Endothelial cell of umbilical vein (primary cell): ENCODE data around the gene MARK1. TPM values are rescaled to one million over a fixed set of nuclear protein-coding genes. Genes with fewer than 3 reads are reported as not detected.

Experiments used
- BruUV-seq: library from RNA; stranded (reverse); fragments of 400-500 nt; replicated peaks from 2 replicates; lab custom pipeline; 2021; lab: Mats Ljungman, UMichigan
- CTCF ChIA-PET: fragments of 300-600, 350-600 bp; sonication (Branson Sonifier 250); formaldehyde crosslinking; loops from one replicate; lab custom pipeline; 2021; ENCODE audit warnings: antibody characterized with exemption, inconsistent platforms; lab: Charles Lee
- POLR2A ChIA-PET: fragments of 300-600, 350-600 bp; sonication (Branson Sonifier 250); formaldehyde crosslinking; loops from one replicate; lab custom pipeline; 2021; ENCODE audit warnings: antibody characterized with exemption, inconsistent platforms; lab: Charles Lee
- DNase-seq: peaks from one replicate; pipeline ENCODE4 v3.0.0-alpha.2; 2011; ENCODE audit warnings: low read depth, low spot score
- FAIRE-seq: peaks from 2 replicates; lab custom pipeline; 2011; peaks lifted over from hg19 to GRCh38; lab: Jason Lieb, UNC
- H2AFZ ChIP-seq: 2 replicates; pipeline ENCODE4 v1.6.0; 2012; ENCODE audit warnings: low read depth, low read length, control low read depth, inconsistent platforms
- H3K27ac ChIP-seq: 2 replicates; pipeline ENCODE4 v1.5.1; 2011; ENCODE audit warnings: low read depth, mild to moderate bottlenecking, control low read depth, low read length, moderate library complexity; ENCODE audit not compliant: insufficient read depth
- H3K27me3 ChIP-seq, 2 experiments: 2 replicates each; pipeline versions ENCODE4 v1.6.0 to v1.6.1; 2011; ENCODE audit warnings: low read length in 2 of 2, mixed read lengths in 1 of 2; ENCODE audit not compliant: control insufficient read depth in 2 of 2, insufficient read depth in 2 of 2
- H3K36me3 ChIP-seq, 2 experiments: 2 replicates in 1 of 2; 3 replicates in 1 of 2; pipeline ENCODE4 v1.5.1; 2011; ENCODE audit warnings: low read length in 2 of 2, mild to moderate bottlenecking in 1 of 2, moderate library complexity in 1 of 2; ENCODE audit not compliant: control insufficient read depth in 2 of 2, insufficient read depth in 2 of 2; ENCODE audit errors: extremely low read depth in 1 of 2
- H3K4me1 ChIP-seq: 3 replicates; pipeline ENCODE4 v1.5.1; 2011; ENCODE audit warnings: mild to moderate bottlenecking, low read length; ENCODE audit not compliant: control insufficient read depth, insufficient read depth; ENCODE audit errors: extremely low read depth
- H3K4me2 ChIP-seq: 2 replicates; pipeline ENCODE4 v1.6.1; 2011; ENCODE audit warnings: low read length, control low read depth, mixed read lengths; ENCODE audit not compliant: insufficient read depth
- H3K4me3 ChIP-seq, 3 experiments: fragments of 200-600 bp in 1 of 3; sonication (generic), shearing (Covaris generic) in 1 of 3; replicated peaks in 1 of 3; 2 replicates each; pipeline ENCODE4 v1.5.1; 2011 to 2016; ENCODE audit warnings: control low read depth in 3 of 3, low read length in 3 of 3, mild to moderate bottlenecking in 2 of 3, inconsistent platforms in 1 of 3, low read depth in 1 of 3, moderate library complexity in 1 of 3; ENCODE audit not compliant: insufficient read depth in 1 of 3
- H3K79me2 ChIP-seq: 2 replicates; pipeline ENCODE4 v1.6.0; 2012; ENCODE audit warnings: low read length, inconsistent platforms; ENCODE audit not compliant: control insufficient read depth, insufficient read depth
- H3K9ac ChIP-seq: replicated peaks from 2 replicates; pipeline ENCODE3; 2011; ENCODE audit warnings: low read length, control low read depth; ENCODE audit not compliant: insufficient read depth; ENCODE audit errors: extremely low read depth
- H3K9me1 ChIP-seq: replicated peaks from 3 replicates; pipeline ENCODE4 v1.6.0; 2011; ENCODE audit warnings: mild to moderate bottlenecking, low read length; ENCODE audit not compliant: control insufficient read depth, insufficient read depth; ENCODE audit errors: extremely low read depth
- H3K9me3 ChIP-seq: replicated peaks from 2 replicates; pipeline ENCODE4 v1.5.1; 2012; ENCODE audit warnings: low read length, inconsistent platforms; ENCODE audit not compliant: control insufficient read depth, insufficient read depth
- H4K20me1 ChIP-seq: replicated peaks from 2 replicates; pipeline ENCODE3; 2011; ENCODE audit warnings: mild to moderate bottlenecking, low read length; ENCODE audit not compliant: control insufficient read depth, insufficient read depth; ENCODE audit errors: extremely low read depth
- EZH2 ChIP-seq: IDR thresholded peaks from 2 replicates; pipeline ENCODE4 v1.6.1; 2012; ENCODE audit warnings: borderline replicate concordance, low read depth, mild to moderate bottlenecking, moderate library complexity, low read length, inconsistent platforms; ENCODE audit not compliant: severe bottlenecking
- FOS ChIP-seq: IDR thresholded peaks from 2 replicates; pipeline ENCODE4 v1.6.1; 2011; ENCODE audit warnings: mild to moderate bottlenecking, low read length, moderate library complexity, borderline replicate concordance; ENCODE audit not compliant: insufficient read depth
- GATA2 ChIP-seq: IDR thresholded peaks from 2 replicates; pipeline ENCODE4 v1.7.0; 2011; ENCODE audit warnings: low read depth, mild to moderate bottlenecking, moderate library complexity, mixed read lengths, low read length; ENCODE audit not compliant: insufficient read length, insufficient read depth
- POLR2A ChIP-seq: IDR thresholded peaks from 2 replicates; pipeline ENCODE4 v1.6.1; 2012; ENCODE audit warnings: low read depth, mild to moderate bottlenecking, control low read depth, low read length
- POLR2AphosphoS5 ChIP-seq: IDR thresholded peaks from 2 replicates; pipeline ENCODE4 v1.6.1; 2012; ENCODE audit warnings: low read depth, mild to moderate bottlenecking, control low read depth, low read length, moderate library complexity; ENCODE audit not compliant: insufficient read depth
- dilution Hi-C: fragments of 300-500 bp; cut with MboI; formaldehyde crosslinking; loops from one replicate; pipeline ENCODE4 v1.15.0; 2019; ENCODE audit warnings: low sequenced_read_pairs; ENCODE audit not compliant: extremely low pct_ligation_motif_present
- intact Hi-C: fragments of 100-400 bp; cut with micrococcal nuclease; formaldehyde crosslinking; loops from one replicate; pipeline ENCODE4 v1.10.0; 2022
- polyA plus RNA-seq, 4 experiments: library from polyadenylated mRNA; depleted of rRNA in 3 of 4; stranded (reverse) in 3 of 4; unstranded in 1 of 4; fragments of >200 nt; gene quantifications; 2 replicates each; pipeline versions ENCODE4 v1.2.1 to v1.2.3, GENCODE V29; 2011 to 2012; ENCODE audit warnings: missing spikeins in 1 of 4
- total RNA-seq: library from RNA; stranded (reverse); gene quantifications from 2 replicates; pipeline ENCODE4 v1.2.3, GENCODE V29; 2021
- TF ChIP-seq, protein P1 (sequence below), 2 donors: IDR thresholded peaks; 1 replicate in 1 of 2; 2 replicates in 1 of 2; pipeline ENCODE4 v1.5.1; 2011; ENCODE audit warnings: low read length in 2 of 2, mild to moderate bottlenecking in 2 of 2, moderate library complexity in 2 of 2, control low read depth in 1 of 2, inconsistent platforms in 1 of 2, low read depth in 1 of 2; ENCODE audit not compliant: insufficient read depth in 1 of 2; ENCODE audit errors: extremely low read depth in 1 of 2
- TF ChIP-seq, protein P2 (sequence below): IDR thresholded peaks from 2 replicates; pipeline ENCODE4 v1.6.1; 2011; ENCODE audit not compliant: insufficient read depth, insufficient read length

Gene MARK1
- total and polyA plus RNA-seq, 2 donors (not counting 3 experiments of a cell fraction or from before 2014, with no cell fraction given): 1.2 to 5.5 TPM

DNA sequence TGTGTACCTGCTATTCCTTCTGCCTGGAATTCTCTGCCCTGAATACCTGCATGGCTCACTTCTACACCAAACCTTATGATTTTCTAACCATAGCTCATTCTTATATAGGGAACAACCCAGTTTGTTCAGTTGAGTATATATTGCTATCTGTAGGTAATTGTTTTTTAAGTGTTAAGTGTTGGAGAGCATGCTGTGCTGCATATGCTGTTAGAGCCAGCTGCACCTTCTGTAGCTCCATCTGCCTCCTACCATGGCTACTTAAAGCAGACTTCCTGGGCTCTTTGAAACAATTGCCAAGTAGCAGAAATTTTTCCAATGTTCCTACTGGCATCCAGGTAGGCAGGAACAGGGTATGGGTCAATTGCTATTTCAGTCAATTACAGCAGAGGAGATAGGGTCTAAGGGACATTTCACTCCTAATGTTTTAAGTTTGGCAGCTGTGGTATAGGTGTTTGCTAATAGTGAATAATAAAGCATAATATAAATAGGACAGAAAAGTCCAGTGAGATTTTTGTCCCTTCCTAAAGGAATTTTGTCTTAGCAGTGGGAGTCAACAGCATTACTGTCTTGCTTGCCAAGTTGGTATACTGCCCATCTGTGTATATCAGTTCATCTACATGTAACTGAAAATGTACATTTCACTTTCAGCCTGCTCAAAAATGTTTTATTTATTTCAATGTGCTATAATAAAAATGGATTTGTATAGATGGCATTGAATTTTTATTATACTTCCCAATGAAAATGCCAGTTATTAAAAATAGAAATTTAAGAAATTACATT is 128.2 kb downstream of the MARK1 start:
- no peaks in the 10 kb centered on the region for H3K36me3 ChIP-seq
- DNase-seq (no peak), FAIRE-seq (no peak)
- no peaks in the 10 kb centered on the region for H3K9me3 ChIP-seq
- H3K79me2 ChIP-seq: no peaks in the 10 kb centered on the region
- no peak overlapping the region for H3K4me2 ChIP-seq
- H4K20me1 ChIP-seq: no peaks in the 10 kb centered on the region
- H3K9me1 ChIP-seq: no peaks in the 10 kb centered on the region
- TF ChIP-seq POLR2AphosphoS5: no peak
- TF ChIP-seq EZH2: no peak
- no peak for TF ChIP-seq GATA2
- TF ChIP-seq, protein P1, sequence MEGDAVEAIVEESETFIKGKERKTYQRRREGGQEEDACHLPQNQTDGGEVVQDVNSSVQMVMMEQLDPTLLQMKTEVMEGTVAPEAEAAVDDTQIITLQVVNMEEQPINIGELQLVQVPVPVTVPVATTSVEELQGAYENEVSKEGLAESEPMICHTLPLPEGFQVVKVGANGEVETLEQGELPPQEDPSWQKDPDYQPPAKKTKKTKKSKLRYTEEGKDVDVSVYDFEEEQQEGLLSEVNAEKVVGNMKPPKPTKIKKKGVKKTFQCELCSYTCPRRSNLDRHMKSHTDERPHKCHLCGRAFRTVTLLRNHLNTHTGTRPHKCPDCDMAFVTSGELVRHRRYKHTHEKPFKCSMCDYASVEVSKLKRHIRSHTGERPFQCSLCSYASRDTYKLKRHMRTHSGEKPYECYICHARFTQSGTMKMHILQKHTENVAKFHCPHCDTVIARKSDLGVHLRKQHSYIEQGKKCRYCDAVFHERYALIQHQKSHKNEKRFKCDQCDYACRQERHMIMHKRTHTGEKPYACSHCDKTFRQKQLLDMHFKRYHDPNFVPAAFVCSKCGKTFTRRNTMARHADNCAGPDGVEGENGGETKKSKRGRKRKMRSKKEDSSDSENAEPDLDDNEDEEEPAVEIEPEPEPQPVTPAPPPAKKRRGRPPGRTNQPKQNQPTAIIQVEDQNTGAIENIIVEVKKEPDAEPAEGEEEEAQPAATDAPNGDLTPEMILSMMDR (IDR thresholded peaks at IDR 0.05; ENCODE audit: extremely low read depth in 1 of 2, insufficient read depth in 1 of 2, low read depth in 1 of 2, low read length in 2 of 2): no peak
- TF ChIP-seq, protein P2, sequence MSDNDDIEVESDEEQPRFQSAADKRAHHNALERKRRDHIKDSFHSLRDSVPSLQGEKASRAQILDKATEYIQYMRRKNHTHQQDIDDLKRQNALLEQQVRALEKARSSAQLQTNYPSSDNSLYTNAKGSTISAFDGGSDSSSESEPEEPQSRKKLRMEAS: no peak
- no peak for TF ChIP-seq POLR2A
- no peak for TF ChIP-seq FOS
- no peak overlapping the region for H2AFZ ChIP-seq
- no TSS peak for BruUV-seq
- CTCF ChIA-PET: interaction anchor here (1.0 kb wide), 1 partner anchor 35 kb away, joined by 3 read pairs; no protein-coding TSS in a partner anchor
- dilution Hi-C loops: no loop called here
- no peak overlapping the region for H3K4me3 ChIP-seq
- no peaks in the 10 kb centered on the region for H3K27me3 ChIP-seq
- H3K27ac ChIP-seq: no peak overlapping the region
- no peaks in the 10 kb centered on the region for H3K4me1 ChIP-seq
- POLR2A ChIA-PET: no interaction called here
- no peak overlapping the region for H3K9ac ChIP-seq
- intact Hi-C loops: no loop called here
